Liver (tissue), 9 donors: ENCODE results near the gene ARMH3. TPM values are rescaled to one million over a fixed set of nuclear protein-coding genes. Genes with fewer than 3 reads are reported as not detected.

Source experiments
- DNase-seq: peaks from one replicate; pipeline ENCODE4 v3.0.0-alpha.2; 2017; ENCODE audit warnings: low spot score
- H3K27ac ChIP-seq, 2 donors: one replicate each; pipeline ENCODE4 v1.7.0; 2013; ENCODE audit warnings: inconsistent platforms in 2 of 2, low read length in 2 of 2, control low read depth in 1 of 2, low read depth in 1 of 2, mild to moderate bottlenecking in 1 of 2
- H3K27me3 ChIP-seq, 4 donors: one replicate each; pipeline versions ENCODE4 v1.6.1 to v1.7.0; 2013; ENCODE audit warnings: low read length in 3 of 4, inconsistent platforms in 1 of 4, mild to moderate bottlenecking in 1 of 4, moderate library complexity in 1 of 4; ENCODE audit not compliant: control insufficient read depth in 4 of 4, insufficient read depth in 4 of 4
- H3K36me3 ChIP-seq, 4 donors: one replicate each; pipeline versions ENCODE4 v1.6.1 to v1.7.0; 2013; ENCODE audit warnings: low read length in 3 of 4, mild to moderate bottlenecking in 3 of 4, low read depth in 1 of 4, moderate library complexity in 1 of 4; ENCODE audit not compliant: control insufficient read depth in 4 of 4, insufficient read depth in 3 of 4
- H3K4me1 ChIP-seq, 4 donors: one replicate each; pipeline versions ENCODE4 v1.6.1 to v1.7.0; 2013; ENCODE audit warnings: low read length in 3 of 4, mild to moderate bottlenecking in 3 of 4, moderate library complexity in 1 of 4; ENCODE audit not compliant: control insufficient read depth in 4 of 4, insufficient read depth in 4 of 4
- H3K4me3 ChIP-seq, 3 donors: one replicate each; pipeline versions ENCODE4 v1.6.1 to v1.7.0; 2013; ENCODE audit warnings: low read length in 3 of 3, control low read depth in 1 of 3, low read depth in 1 of 3, mild to moderate bottlenecking in 1 of 3
- H3K9ac ChIP-seq, 2 donors: one replicate each; pipeline ENCODE4 v1.7.0; 2013; ENCODE audit warnings: low read length in 2 of 2, mild to moderate bottlenecking in 2 of 2, moderate library complexity in 2 of 2, control low read depth in 1 of 2, low read depth in 1 of 2
- H3K9me3 ChIP-seq, 4 donors: one replicate each; pipeline versions ENCODE4 v1.6.1 to v1.7.0; 2013; ENCODE audit warnings: low read length in 3 of 4; ENCODE audit not compliant: control insufficient read depth in 4 of 4
- ATF3 ChIP-seq: IDR thresholded peaks from 2 replicates; pipeline ENCODE4 v1.6.1; 2016; ENCODE audit warnings: antibody characterized with exemption
- CTCF ChIP-seq: fragments of 150-350 bp; IDR thresholded peaks from 2 replicates; pipeline ENCODE4 v1.5.1; 2017; ENCODE audit warnings: improper control_type of control experiment, low read depth, low read length; ENCODE audit not compliant: missing input control
- EGR1 ChIP-seq, 2 donors: IDR thresholded peaks; 2 replicates each; pipeline ENCODE4 v1.6.1; 2016 to 2018; ENCODE audit warnings: antibody characterized with exemption in 2 of 2, low read depth in 2 of 2
- FOXA1 ChIP-seq: IDR thresholded peaks from 2 replicates; pipeline ENCODE4 v1.6.1; 2016; ENCODE audit warnings: antibody characterized with exemption
- HNF4A ChIP-seq, 2 donors: conservative IDR thresholded peaks; 2 replicates each; pipeline ENCODE4 v1.6.1; 2016; ENCODE audit warnings: antibody characterized with exemption in 2 of 2, mild to moderate bottlenecking in 2 of 2
- HNF4G ChIP-seq: IDR thresholded peaks from 2 replicates; pipeline ENCODE4 v1.6.1; 2016; ENCODE audit warnings: antibody characterized with exemption
- JUND ChIP-seq, 2 donors: IDR thresholded peaks; 2 replicates each; pipeline ENCODE4 v1.6.1; 2016; ENCODE audit warnings: antibody characterized with exemption in 2 of 2
- MAX ChIP-seq: IDR thresholded peaks from 2 replicates; pipeline ENCODE4 v1.6.1; 2016; ENCODE audit warnings: antibody characterized with exemption
- NR2F2 ChIP-seq: IDR thresholded peaks from 2 replicates; pipeline ENCODE4 v1.6.1; 2016; ENCODE audit warnings: antibody characterized with exemption
- RAD21 ChIP-seq, 2 donors: IDR thresholded peaks; 2 replicates each; pipeline ENCODE4 v1.6.1; 2016; ENCODE audit warnings: antibody characterized with exemption in 2 of 2, mild to moderate bottlenecking in 2 of 2
- REST ChIP-seq: IDR thresholded peaks from 2 replicates; pipeline ENCODE4 v1.6.1; 2016; ENCODE audit warnings: antibody characterized with exemption, mild to moderate bottlenecking
- YY1 ChIP-seq: IDR thresholded peaks from 2 replicates; pipeline ENCODE4 v1.6.1; 2016; ENCODE audit warnings: antibody characterized with exemption, mild to moderate bottlenecking
- ZBTB33 ChIP-seq: IDR thresholded peaks from 2 replicates; pipeline ENCODE4 v1.6.1; 2016; ENCODE audit warnings: antibody characterized with exemption
- WGBS: extraction: QIAGEN DNeasy Blood & Tissue Kit; methylation state at CpG from one replicate; pipeline ENCODE4 v1.1.7; 2013; 5-methylcytosine and 5-hydroxymethylcytosine counted together
- polyA plus RNA-seq, 2 donors: library from polyadenylated mRNA; stranded (reverse) in 1 of 2; unstranded in 1 of 2; fragments of 200-250 nt in 1 of 2; fragments of >200 nt in 1 of 2; fragmentation: Nextera tagmentation in 1 of 2; extraction: Ambion mirVana in 1 of 2; gene quantifications; one replicate each; pipeline versions ENCODE4 v1.2.1 to v1.2.3, GENCODE V29; 2013 to 2015
- total RNA-seq, 2 donors: library from RNA; depleted of rRNA; stranded (reverse); fragments of >200 nt; gene quantifications; one replicate each; pipeline ENCODE4 v1.2.3, GENCODE V29; 2014
- donor health status: healthy.
- donor health status: healthy.
- donor health status: healthy.
- donor health status: healthy.
- donor health status: healthy.

The ARMH3 gene
- total and polyA plus RNA-seq, 4 donors, result 5.3 to 14.9 (median 9.2) TPM

GRCh38 chr10:101867931-101868330, 188.0 kb downstream of the ARMH3 start:
- H3K36me3 ChIP-seq, result peaks cover 0 to 1% (median 0%) of the 10 kb centered on the region in 4 donors
- H3K27me3 ChIP-seq, result no peaks in the 10 kb centered on the region
- H3K27ac ChIP-seq, result no peak overlapping the region
- DNase-seq, result no peak
- no peak overlapping the region for H3K9ac ChIP-seq
- H3K4me1 ChIP-seq, result no peaks in the 10 kb centered on the region
- H3K4me3 ChIP-seq, result no peak overlapping the region
- WGBS, result 26% methylated on average over 1 of the region's 1 CpG
- no peak for TF ChIP-seq HNF4G
- no peak for TF ChIP-seq HNF4A (conservative IDR thresholded peaks at IDR 0.05)
- TF ChIP-seq EGR1 (IDR thresholded peaks at IDR 0.05; ENCODE audit: low read depth in 2 of 2), result no peak
- TF ChIP-seq ZBTB33, result no peak
- no peak for TF ChIP-seq YY1
- no peak for TF ChIP-seq REST
- H3K9me3 ChIP-seq, result peaks cover 0 to 2% (median 0%) of the 10 kb centered on the region in 4 donors

GRCh38 chr10:101859530-101859929, 196.4 kb downstream of the ARMH3 start:
- no peak for DNase-seq
- WGBS, result 96% methylated on average over 2 of the region's 2 CpGs
- Histone ChIP-seq H3K9ac (no peak overlapping the region), H3K4me1 (no peaks in the 10 kb centered on the region), H3K9me3 (peaks cover 0 to 1% (median 0%) of the 10 kb centered on the region in 4 donors), H3K27me3 (no peaks in the 10 kb centered on the region), H3K4me3 (no peak overlapping the region), H3K36me3 (peaks cover 0 to 2% (median 0%) of the 10 kb centered on the region in 4 donors), H3K27ac (no peak overlapping the region)
- TF ChIP-seq ATF3 (no peak), CTCF (no peak), NR2F2 (no peak), JUND (IDR thresholded peaks at IDR 0.05) (no peak), HNF4G (no peak), MAX (no peak), ZBTB33 (no peak), FOXA1 (no peak), RAD21 (IDR thresholded peaks at IDR 0.05) (no peak), EGR1 (IDR thresholded peaks at IDR 0.05; ENCODE audit: low read depth in 2 of 2) (no peak)
